Measurements from ENCODE around the gene TRAPPC3L. TPM values are rescaled to one million over a fixed set of nuclear protein-coding genes. Genes with fewer than 3 reads are reported as not detected.

The TRAPPC3L gene
- total and polyA plus RNA-seq, 2 of the 13 experiments (the other 11 are each of a cell fraction or from before 2014, with no cell fraction given): not detected

DNA sequence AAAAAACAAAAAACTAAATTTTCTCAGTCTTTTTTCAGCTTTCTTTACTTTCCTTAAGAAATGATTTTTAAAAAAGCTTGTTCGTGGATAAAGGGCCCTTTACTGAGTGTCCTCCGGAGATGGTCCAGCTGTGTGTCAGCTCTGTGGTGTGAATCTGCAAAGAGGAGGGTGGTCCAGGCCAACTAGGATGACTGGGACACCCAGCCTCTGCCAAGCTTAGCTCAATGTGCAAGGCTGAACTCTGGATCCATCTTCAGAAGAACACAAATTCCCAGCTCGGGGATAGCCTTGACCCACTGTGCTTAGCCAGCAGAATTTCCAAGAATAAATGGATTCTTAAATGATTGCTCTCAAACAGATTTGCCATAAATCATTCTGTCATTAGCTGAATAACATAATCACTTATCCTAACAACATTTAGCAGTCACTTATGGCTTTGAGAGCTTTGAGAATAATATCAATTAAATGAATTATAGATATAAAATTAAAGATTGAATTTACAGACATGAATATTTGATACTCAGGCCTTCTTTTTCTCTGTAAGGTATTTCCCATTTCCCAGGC, 48.3 kb downstream of the TRAPPC3L start:
- intact Hi-C loops (cut with micrococcal nuclease; ENCODE audit: unreplicated experiment): no loop called here
- in situ Hi-C loops (cut with HindIII; ENCODE audit: extremely low pct_ligation_motif_present, low pct_unique_long_range_greater_than_20kb): no loop called here
- Histone ChIP-seq H3K4me2 (ENCODE audit: low read depth, low read length) (no peak overlapping the region), H4K20me1 (ENCODE audit: insufficient read depth, low read length) (no peaks in the 10 kb centered on the region), H3K27me3 (ENCODE audit: control insufficient read depth in 1 of 2, insufficient read depth in 2 of 2, low read length in 2 of 2) (no peaks in the 10 kb centered on the region; a peak in 1 of 5 replicates), H3K27ac (ENCODE audit: extremely low read length, insufficient read depth, low read length) (no peak overlapping the region), H3K79me2 (ENCODE audit: insufficient read depth, low read length) (no peaks in the 10 kb centered on the region), H3K9me3 (ENCODE audit: low read length) (no peaks in the 10 kb centered on the region), H3K4me1 (ENCODE audit: insufficient read depth, low read length) (peaks cover 5% of the 10 kb centered on the region), H3K9ac (ENCODE audit: insufficient read depth, low read depth, low read length) (no peak overlapping the region), H3K4me3 (replicated peaks in 1 of 3; ENCODE audit: insufficient read depth in 1 of 3, low read depth in 2 of 3, low read length in 3 of 3) (no peak overlapping the region), H2AFZ (ENCODE audit: low read length) (no peak overlapping the region), H3K36me3 (replicated peaks in 1 of 2; ENCODE audit: control insufficient read depth in 1 of 2, insufficient read depth in 2 of 2, low read length in 2 of 2) (no peaks in the 10 kb centered on the region)
- WGBS (ENCODE audit: low lambda C conversion rate): 24% methylated on average over 3 of the region's 3 CpGs
- BruUV-seq (replicated peaks): no TSS peak
- FAIRE-seq: no peak
- no peak for DNase-seq (ENCODE audit: low spot score)
- ChIA-PET POLR2A (no interaction called here), CTCF (ENCODE audit: low intra/inter-chr PET ratio, low total read pairs) (no interaction called here)
- ATAC-seq: no peak
- no peak for TF ChIP-seq TGIF2 (CRISPR knock-in tag; IDR thresholded peaks at IDR 0.05)
- TF ChIP-seq CENPX (CRISPR knock-in tag; IDR thresholded peaks at IDR 0.05): no peak
- TF ChIP-seq, protein P1, sequence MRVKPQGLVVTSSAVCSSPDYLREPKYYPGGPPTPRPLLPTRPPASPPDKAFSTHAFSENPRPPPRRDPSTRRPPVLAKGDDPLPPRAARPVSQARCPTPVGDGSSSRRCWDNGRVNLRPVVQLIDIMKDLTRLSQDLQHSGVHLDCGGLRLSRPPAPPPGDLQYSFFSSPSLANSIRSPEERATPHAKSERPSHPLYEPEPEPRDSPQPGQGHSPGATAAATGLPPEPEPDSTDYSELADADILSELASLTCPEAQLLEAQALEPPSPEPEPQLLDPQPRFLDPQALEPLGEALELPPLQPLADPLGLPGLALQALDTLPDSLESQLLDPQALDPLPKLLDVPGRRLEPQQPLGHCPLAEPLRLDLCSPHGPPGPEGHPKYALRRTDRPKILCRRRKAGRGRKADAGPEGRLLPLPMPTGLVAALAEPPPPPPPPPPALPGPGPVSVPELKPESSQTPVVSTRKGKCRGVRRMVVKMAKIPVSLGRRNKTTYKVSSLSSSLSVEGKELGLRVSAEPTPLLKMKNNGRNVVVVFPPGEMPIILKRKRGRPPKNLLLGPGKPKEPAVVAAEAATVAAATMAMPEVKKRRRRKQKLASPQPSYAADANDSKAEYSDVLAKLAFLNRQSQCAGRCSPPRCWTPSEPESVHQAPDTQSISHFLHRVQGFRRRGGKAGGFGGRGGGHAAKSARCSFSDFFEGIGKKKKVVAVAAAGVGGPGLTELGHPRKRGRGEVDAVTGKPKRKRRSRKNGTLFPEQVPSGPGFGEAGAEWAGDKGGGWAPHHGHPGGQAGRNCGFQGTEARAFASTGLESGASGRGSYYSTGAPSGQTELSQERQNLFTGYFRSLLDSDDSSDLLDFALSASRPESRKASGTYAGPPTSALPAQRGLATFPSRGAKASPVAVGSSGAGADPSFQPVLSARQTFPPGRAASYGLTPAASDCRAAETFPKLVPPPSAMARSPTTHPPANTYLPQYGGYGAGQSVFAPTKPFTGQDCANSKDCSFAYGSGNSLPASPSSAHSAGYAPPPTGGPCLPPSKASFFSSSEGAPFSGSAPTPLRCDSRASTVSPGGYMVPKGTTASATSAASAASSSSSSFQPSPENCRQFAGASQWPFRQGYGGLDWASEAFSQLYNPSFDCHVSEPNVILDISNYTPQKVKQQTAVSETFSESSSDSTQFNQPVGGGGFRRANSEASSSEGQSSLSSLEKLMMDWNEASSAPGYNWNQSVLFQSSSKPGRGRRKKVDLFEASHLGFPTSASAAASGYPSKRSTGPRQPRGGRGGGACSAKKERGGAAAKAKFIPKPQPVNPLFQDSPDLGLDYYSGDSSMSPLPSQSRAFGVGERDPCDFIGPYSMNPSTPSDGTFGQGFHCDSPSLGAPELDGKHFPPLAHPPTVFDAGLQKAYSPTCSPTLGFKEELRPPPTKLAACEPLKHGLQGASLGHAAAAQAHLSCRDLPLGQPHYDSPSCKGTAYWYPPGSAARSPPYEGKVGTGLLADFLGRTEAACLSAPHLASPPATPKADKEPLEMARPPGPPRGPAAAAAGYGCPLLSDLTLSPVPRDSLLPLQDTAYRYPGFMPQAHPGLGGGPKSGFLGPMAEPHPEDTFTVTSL (CRISPR knock-in tag; IDR thresholded peaks at IDR 0.05; ENCODE audit: borderline replicate concordance): no peak
- TF ChIP-seq ZNF232 (CRISPR knock-in tag; IDR thresholded peaks at IDR 0.05; ENCODE audit: borderline replicate concordance): no peak
- TF ChIP-seq ZKSCAN1 (IDR thresholded peaks at IDR 0.05; ENCODE audit: low read length): no peak
- no peak for TF ChIP-seq ZNF615 (CRISPR knock-in tag; IDR thresholded peaks at IDR 0.05; ENCODE audit: borderline replicate concordance)
- TF ChIP-seq ZSCAN31 (CRISPR knock-in tag; IDR thresholded peaks at IDR 0.05; ENCODE audit: low read depth): no peak
- TF ChIP-seq, protein P2, sequence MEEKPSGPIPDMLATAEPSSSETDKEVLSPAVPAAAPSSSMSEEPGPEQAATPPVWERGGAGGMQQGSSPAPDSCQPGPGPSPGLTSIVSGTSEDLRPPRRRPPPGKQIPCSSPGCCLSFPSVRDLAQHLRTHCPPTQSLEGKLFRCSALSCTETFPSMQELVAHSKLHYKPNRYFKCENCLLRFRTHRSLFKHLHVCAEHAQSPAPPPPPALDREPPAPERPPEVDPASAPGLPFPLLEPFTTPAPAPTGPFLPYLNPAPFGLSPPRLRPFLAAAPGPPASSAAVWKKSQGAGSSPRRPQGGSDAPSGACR (CRISPR knock-in tag; IDR thresholded peaks at IDR 0.05): no peak
- no peak for TF ChIP-seq MTA1 (CRISPR knock-in tag; IDR thresholded peaks at IDR 0.05; ENCODE audit: borderline replicate concordance)
- TF ChIP-seq PTBP1 (IDR thresholded peaks at IDR 0.05; ENCODE audit: low read depth, low read length, poor library complexity, severe bottlenecking): no peak
- TF ChIP-seq, protein P3, sequence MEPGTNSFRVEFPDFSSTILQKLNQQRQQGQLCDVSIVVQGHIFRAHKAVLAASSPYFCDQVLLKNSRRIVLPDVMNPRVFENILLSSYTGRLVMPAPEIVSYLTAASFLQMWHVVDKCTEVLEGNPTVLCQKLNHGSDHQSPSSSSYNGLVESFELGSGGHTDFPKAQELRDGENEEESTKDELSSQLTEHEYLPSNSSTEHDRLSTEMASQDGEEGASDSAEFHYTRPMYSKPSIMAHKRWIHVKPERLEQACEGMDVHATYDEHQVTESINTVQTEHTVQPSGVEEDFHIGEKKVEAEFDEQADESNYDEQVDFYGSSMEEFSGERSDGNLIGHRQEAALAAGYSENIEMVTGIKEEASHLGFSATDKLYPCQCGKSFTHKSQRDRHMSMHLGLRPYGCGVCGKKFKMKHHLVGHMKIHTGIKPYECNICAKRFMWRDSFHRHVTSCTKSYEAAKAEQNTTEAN (CRISPR knock-in tag; conservative IDR thresholded peaks at IDR 0.05): no peak
- TF ChIP-seq EED (CRISPR knock-in tag; IDR thresholded peaks at IDR 0.05): no peak
- TF ChIP-seq FOSL1 (CRISPR knock-in tag; IDR thresholded peaks at IDR 0.05; ENCODE audit: borderline replicate concordance): no peak
- no peak for TF ChIP-seq MAZ (IDR thresholded peaks at IDR 0.05; ENCODE audit: borderline replicate concordance, low read depth, low read length)
- no peak for TF ChIP-seq MAZ (CRISPR knock-in tag; IDR thresholded peaks at IDR 0.05; ENCODE audit: low read depth)
- TF ChIP-seq RFX5 (IDR thresholded peaks at IDR 0.05; ENCODE audit: low read depth, low read length): no peak
- no peak for TF ChIP-seq AKAP8 (CRISPR knock-in tag; IDR thresholded peaks at IDR 0.05)
- TF ChIP-seq PAX8 (CRISPR knock-in tag; IDR thresholded peaks at IDR 0.05; ENCODE audit: borderline replicate concordance): no peak
- TF ChIP-seq JUNB (CRISPR knock-in tag; IDR thresholded peaks at IDR 0.05; ENCODE audit: borderline replicate concordance): no peak

Measured in HepG2 (cell line).